K562 treated with DMSO at 1 percent for 12 hours (cell line): ENCODE data around the gene RPP30. TPM values are rescaled to one million over a fixed set of nuclear protein-coding genes. Genes with fewer than 3 reads are reported as not detected.

Experiments used
- total RNA-seq: library from RNA; unstranded; fragments of 300-600 nt; gene quantifications from 2 replicates; pipeline ENCODE4 v1.2.3, GENCODE V29; 2022; ENCODE audit not compliant: insufficient read depth

RPP30 gene
- 40.2 and 43.8 TPM in 2 replicates for total RNA-seq

GRCh38 chr10:90871766-90872647 is at the start of gene RPP30:
TSS of gene RPP30 (plus strand) at chr10:90871974. CDS start at chr10:90871987, 13 bp downstream.

GRCh38 chr10:90857635-90858460 is 13.9 kb upstream of the RPP30 start, which contains the start of gene HTR7:
TSS of gene HTR7 (minus strand) at chr10:90858039. CDS start at chr10:90857671, 368 bp downstream.

GRCh38 chr10:90920986-90921666 is 49.4 kb downstream of the RPP30 start, which contains the start of gene ANKRD1:
TSS of gene ANKRD1 (minus strand) at chr10:90921087. CDS start at chr10:90921027, 60 bp downstream.

Other genes with a start within 250 kb of the RPP30 start
- 0.32 TPM in 1 of 2 replicates, not detected in the other for gene HTR7, start 13.9 kb upstream of the RPP30 start, total RNA-seq
- not detected in 2 replicates for gene ANKRD1, start 49.1 kb downstream of the RPP30 start, total RNA-seq